Omental fat pad (tissue), 4 donors: ENCODE measurements around the gene HMCN2. TPM values are rescaled to one million over a fixed set of nuclear protein-coding genes. Genes with fewer than 3 reads are reported as not detected.

ENCODE experiments used
- ATAC-seq: fragments of 150-250 bp; one replicate; pipeline ENCODE4 v1.9.1; 2016; ENCODE audit warnings: mild to moderate bottlenecking, moderate library complexity; ENCODE audit not compliant: low FRiP score
- DNase-seq: peaks from one replicate; pipeline ENCODE4 v3.0.0-alpha.2; 2019; ENCODE audit warnings: low spot score
- CTCF ChIP-seq, 3 donors: fragments of 450-650 bp; IDR thresholded peaks; one replicate each; pipeline ENCODE4 v1.5.1; 2016 to 2017; ENCODE audit warnings: antibody characterized with exemption in 3 of 3, mild to moderate bottlenecking in 3 of 3, moderate library complexity in 2 of 3
- small RNA-seq: library from RNA; depleted of rRNA; stranded (forward); fragments of <200 nt; gene quantifications from one replicate; pipeline ENCODE3, GENCODE V24; 2016
- total RNA-seq, 4 donors: library from RNA; depleted of rRNA; stranded (reverse); fragments of >200 nt; gene quantifications; one replicate each; pipeline ENCODE4 v1.1.0, GENCODE V29; 2016

Gene HMCN2
- total RNA-seq, 4 donors from 2014 or later, result 0.19 to 5.8 (median 0.75) TPM

DNA sequence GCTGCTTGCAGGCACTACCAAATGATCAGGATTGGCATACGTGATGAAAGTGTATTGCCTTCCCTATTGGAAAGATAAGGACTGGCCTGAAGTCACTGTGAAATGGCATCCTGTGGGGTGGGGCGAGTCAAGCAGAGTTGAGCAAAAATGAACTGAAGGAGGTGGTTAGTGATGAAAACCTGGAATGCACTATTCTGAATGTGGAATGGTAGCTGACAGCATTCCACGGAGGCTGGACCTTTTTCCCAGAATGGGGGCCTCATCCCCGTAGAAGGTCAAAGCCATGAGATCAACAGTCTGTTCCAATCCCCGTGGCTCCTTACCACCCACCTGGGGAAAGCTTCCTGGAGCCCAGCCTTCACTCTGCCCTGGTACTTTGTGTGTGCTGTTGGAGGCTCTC, 216.9 kb downstream of the HMCN2 start:
- ATAC-seq (no peak), DNase-seq (no peak)

DNA sequence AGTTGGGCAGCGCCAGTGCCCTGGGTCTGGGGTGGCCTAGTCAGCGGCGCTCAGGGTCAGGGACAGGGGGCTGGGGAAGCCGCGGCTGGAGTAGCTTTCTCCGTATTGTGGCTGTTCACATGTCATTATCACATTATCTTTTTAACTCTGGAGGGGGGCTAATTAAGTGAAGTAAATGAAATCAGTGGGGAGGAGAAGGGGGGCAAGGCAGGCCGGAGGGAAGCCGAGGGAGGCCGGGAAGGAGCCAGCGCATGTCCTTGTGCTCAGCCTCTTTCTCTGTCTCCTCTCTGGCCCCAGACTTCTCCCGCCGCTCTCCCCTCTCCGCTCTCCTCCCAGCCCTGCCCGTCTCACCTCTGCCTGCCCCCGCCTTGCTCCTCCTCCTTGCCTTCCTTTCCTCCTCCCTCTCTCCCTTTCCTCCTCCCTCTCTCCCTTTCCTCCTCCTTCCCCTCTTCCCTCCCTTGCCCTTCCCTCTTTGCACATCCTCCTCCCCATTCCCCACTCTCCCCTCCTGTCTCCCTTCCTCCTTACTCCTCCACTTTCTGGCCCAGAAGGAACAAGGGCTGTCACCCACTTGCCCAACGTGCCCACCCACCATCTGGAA, 217.9 kb downstream of the HMCN2 start:
- DNase-seq (no peak), ATAC-seq (no peak)
- no peak for TF ChIP-seq CTCF (IDR thresholded peaks at IDR 0.05)

More for the DNA sequence above, 216.9 kb downstream of the HMCN2 start:
- no peak for TF ChIP-seq CTCF (IDR thresholded peaks at IDR 0.05)

Small RNA genes lying within 50 kb of the gene (small RNA-seq; reads per million reads assigned to genes)
- gene RN7SL665P, result not detected

Other genes with a start within 250 kb of the HMCN2 start
- 10 to 100 TPM; 38.7 to 53.4 (median 45.9) TPM for gene FNBP1, start 222.6 kb upstream of the HMCN2 start, total RNA-seq
- 10 to 100 TPM; 17.5 to 24.1 (median 20.0) TPM for gene GPR107, start 211.9 kb upstream of the HMCN2 start, total RNA-seq
- gene NCS1, start 93.4 kb upstream of the HMCN2 start, total RNA-seq, result 10 to 100 TPM in 1 of 4 donors, 1 to 10 TPM in 3; 2.5 to 14.7 (median 4.0) TPM
- gene ASS1, start 179.2 kb downstream of the HMCN2 start, total RNA-seq, result 100 to 1,000 TPM; 250 to 621 (median 378) TPM